Stomach (tissue), 4 donors: ENCODE data around the gene NCAPD3.

Source experiments
- CTCF ChIP-seq, 7 experiments: fragments of 450-650 bp in 4 of 7; fragments of 200-600 bp in 3 of 7; sonication (generic) in 3 of 7; IDR thresholded peaks; one replicate each; pipeline ENCODE4 v1.5.1; 2016 to 2019; ENCODE audit warnings: antibody characterized with exemption in 7 of 7, control low read depth in 2 of 7, mild to moderate bottlenecking in 1 of 7
- POLR2A ChIP-seq, 4 donors: fragments of 450-650 bp; IDR thresholded peaks; one replicate each; pipeline ENCODE4 v1.6.1; 2016; ENCODE audit warnings: antibody characterized with exemption in 4 of 4, control low read depth in 2 of 4, mild to moderate bottlenecking in 1 of 4, moderate library complexity in 1 of 4

GRCh38 chr11:134152696-134153095, 71.1 kb downstream of the NCAPD3 start:
- TF ChIP-seq POLR2A (IDR thresholded peaks at IDR 0.05) (no peak), CTCF (IDR thresholded peaks at IDR 0.05) (no peak)
